22Rv1 (cell line): ENCODE results near the gene MSMP.

Experiments used
- ZFX ChIP-seq: fragments of 450-650 bp; IDR thresholded peaks from 2 replicates; pipeline ENCODE4 v1.6.1; 2017; ENCODE audit warnings: antibody characterized with exemption, borderline replicate concordance
- TF ChIP-seq, protein P1 (sequence below): fragments of 450-650 bp; IDR thresholded peaks from 2 replicates; pipeline ENCODE4 v1.5.1; 2017; ENCODE audit warnings: mild to moderate bottlenecking

DNA sequence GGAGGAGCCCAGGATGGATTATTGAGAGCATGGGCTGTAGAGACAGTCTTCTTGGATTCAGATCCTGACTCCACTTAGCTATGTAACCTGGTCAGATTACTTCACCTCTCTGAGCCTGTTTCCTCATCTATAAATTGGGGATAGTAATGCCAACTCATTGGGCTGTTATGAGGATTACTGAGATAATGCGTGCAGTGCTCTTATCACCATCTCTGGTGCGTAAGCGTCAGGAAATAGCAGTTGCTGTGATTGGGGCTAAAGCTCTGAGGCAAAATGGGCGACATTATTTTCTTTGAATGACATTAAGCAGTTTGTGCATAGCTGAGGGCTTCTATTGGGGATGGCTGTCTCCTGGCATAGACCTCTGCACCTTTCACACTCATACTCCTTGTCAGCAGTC lies 995 bp upstream of the MSMP start:
- TF ChIP-seq, protein P1, sequence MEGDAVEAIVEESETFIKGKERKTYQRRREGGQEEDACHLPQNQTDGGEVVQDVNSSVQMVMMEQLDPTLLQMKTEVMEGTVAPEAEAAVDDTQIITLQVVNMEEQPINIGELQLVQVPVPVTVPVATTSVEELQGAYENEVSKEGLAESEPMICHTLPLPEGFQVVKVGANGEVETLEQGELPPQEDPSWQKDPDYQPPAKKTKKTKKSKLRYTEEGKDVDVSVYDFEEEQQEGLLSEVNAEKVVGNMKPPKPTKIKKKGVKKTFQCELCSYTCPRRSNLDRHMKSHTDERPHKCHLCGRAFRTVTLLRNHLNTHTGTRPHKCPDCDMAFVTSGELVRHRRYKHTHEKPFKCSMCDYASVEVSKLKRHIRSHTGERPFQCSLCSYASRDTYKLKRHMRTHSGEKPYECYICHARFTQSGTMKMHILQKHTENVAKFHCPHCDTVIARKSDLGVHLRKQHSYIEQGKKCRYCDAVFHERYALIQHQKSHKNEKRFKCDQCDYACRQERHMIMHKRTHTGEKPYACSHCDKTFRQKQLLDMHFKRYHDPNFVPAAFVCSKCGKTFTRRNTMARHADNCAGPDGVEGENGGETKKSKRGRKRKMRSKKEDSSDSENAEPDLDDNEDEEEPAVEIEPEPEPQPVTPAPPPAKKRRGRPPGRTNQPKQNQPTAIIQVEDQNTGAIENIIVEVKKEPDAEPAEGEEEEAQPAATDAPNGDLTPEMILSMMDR: no peak
- no peak for TF ChIP-seq ZFX
